Glutamatergic neuron (in vitro differentiated cells): Measurements from ENCODE around the gene RSPO1. TPM values are rescaled to one million over a fixed set of nuclear protein-coding genes. Genes with fewer than 3 reads are reported as not detected.
A peak's percentile ranks its signal among the peaks of the same experiment; 100 is the strongest.

Source experiments
- DNase-seq: peaks from one replicate; pipeline ENCODE4 v3.0.0; 2022
- H3K27ac Mint-ChIP-seq: one replicate; pipeline ENCODE4 v1.8.0; 2020; ENCODE audit warnings: mild to moderate bottlenecking, mixed read lengths, inconsistent platforms; ENCODE audit not compliant: unreplicated experiment
- H3K27me3 Mint-ChIP-seq: one replicate; pipeline ENCODE4 v1.8.0; 2020; ENCODE audit warnings: mild to moderate bottlenecking, moderate library complexity, mixed read lengths, inconsistent platforms; ENCODE audit not compliant: unreplicated experiment
- H3K36me3 Mint-ChIP-seq: one replicate; pipeline ENCODE4 v1.8.0; 2020; ENCODE audit warnings: mild to moderate bottlenecking, mixed read lengths, inconsistent platforms; ENCODE audit not compliant: unreplicated experiment
- H3K4me1 Mint-ChIP-seq: one replicate; pipeline ENCODE4 v1.8.0; 2020; ENCODE audit warnings: mild to moderate bottlenecking, low read depth, mixed read lengths, inconsistent platforms; ENCODE audit not compliant: unreplicated experiment
- H3K4me3 Mint-ChIP-seq: one replicate; pipeline ENCODE4 v1.8.0; 2020; ENCODE audit warnings: mild to moderate bottlenecking, mixed read lengths, inconsistent platforms; ENCODE audit not compliant: unreplicated experiment
- H3K9me3 Mint-ChIP-seq: one replicate; pipeline ENCODE4 v1.8.0; 2020; ENCODE audit warnings: mild to moderate bottlenecking, moderate library complexity, mixed read lengths, inconsistent platforms; ENCODE audit not compliant: unreplicated experiment
- total RNA-seq: library from RNA; stranded (reverse); fragmentation: NEBNext Ultra II Directional; extraction: Animal tissue kit (Norgen Biotek cat#: 25700); gene quantifications from one replicate; pipeline ENCODE4 v1.2.1, GENCODE V29; 2021; ENCODE audit not compliant: unreplicated experiment
- TF ChIP-seq, protein P1 (sequence below): fragments of 200-600 bp; sonication (generic); IDR thresholded peaks from one replicate; pipeline ENCODE4 v1.5.0; 2021; ENCODE audit not compliant: partially characterized antibody, unreplicated experiment

The RSPO1 gene
- total RNA-seq, 1 donor from 2014 or later = not detected

DNA sequence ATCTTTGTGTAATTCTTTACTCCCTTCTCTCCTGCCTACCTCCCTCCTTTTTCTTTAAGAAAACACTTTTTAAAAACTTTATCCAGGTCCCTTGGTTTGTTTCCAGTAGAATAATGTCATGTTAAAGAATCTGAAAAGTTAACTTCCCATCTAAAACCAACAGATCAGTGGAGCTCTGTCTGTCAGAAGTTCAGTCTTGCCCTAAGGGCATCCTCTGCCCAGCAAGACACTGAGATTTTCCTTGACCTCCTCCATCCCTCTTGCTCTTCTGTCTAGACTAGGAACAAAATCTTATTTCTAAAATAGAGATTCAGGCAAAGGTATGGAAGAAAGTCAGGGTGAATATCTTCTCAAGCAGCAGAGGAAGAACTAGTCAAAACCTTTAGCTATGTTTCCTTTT is 33.3 kb downstream of the RSPO1 start:
- Mint-ChIP-seq H3K27me3 (peaks cover 9% of the 10 kb centered on the region), H3K9me3 (no peaks in the 10 kb centered on the region), H3K4me3 (no peak overlapping the region), H3K4me1 (peaks cover 17% of the 10 kb centered on the region), H3K36me3 (no peaks in the 10 kb centered on the region), H3K27ac (no peak overlapping the region)
- TF ChIP-seq, protein P1, sequence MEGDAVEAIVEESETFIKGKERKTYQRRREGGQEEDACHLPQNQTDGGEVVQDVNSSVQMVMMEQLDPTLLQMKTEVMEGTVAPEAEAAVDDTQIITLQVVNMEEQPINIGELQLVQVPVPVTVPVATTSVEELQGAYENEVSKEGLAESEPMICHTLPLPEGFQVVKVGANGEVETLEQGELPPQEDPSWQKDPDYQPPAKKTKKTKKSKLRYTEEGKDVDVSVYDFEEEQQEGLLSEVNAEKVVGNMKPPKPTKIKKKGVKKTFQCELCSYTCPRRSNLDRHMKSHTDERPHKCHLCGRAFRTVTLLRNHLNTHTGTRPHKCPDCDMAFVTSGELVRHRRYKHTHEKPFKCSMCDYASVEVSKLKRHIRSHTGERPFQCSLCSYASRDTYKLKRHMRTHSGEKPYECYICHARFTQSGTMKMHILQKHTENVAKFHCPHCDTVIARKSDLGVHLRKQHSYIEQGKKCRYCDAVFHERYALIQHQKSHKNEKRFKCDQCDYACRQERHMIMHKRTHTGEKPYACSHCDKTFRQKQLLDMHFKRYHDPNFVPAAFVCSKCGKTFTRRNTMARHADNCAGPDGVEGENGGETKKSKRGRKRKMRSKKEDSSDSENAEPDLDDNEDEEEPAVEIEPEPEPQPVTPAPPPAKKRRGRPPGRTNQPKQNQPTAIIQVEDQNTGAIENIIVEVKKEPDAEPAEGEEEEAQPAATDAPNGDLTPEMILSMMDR = no peak
- DNase-seq = no peak

DNA sequence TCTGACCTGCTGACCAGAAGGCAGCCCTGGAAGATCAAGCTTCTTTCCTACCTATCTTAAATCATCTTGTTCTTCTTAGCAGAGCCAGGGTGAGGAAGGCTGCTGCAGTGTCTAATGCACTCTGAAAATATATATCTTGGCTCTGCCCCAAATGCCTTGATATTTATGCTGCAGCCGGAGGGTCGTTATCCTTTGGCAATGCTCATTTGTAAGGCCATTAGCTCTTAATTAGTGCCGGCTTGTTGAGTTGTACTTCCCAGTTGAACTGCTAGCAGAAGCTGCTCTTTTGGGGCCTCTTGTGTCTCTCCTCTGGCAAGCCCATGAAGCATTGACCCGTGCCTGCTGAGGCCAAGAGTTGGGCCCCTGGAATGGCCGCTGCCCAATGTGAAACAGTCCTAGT is 34.8 kb downstream of the RSPO1 start:
- Mint-ChIP-seq H3K4me1 (peaks cover 9% of the 10 kb centered on the region), H3K27me3 (peaks cover 8% of the 10 kb centered on the region), H3K9me3 (no peaks in the 10 kb centered on the region), H3K27ac (no peak overlapping the region), H3K36me3 (no peaks in the 10 kb centered on the region), H3K4me3 (no peak overlapping the region)
- TF ChIP-seq, protein P1 = no peak
- DNase-seq = no peak

GRCh38 chr1:37596182-37596667 is 38.5 kb downstream of the RSPO1 start:
- no peaks in the 10 kb centered on the region for H3K4me1 Mint-ChIP-seq
- H3K27me3 Mint-ChIP-seq = peaks cover 4% of the 10 kb centered on the region
- no peaks in the 10 kb centered on the region for H3K36me3 Mint-ChIP-seq
- no peak for DNase-seq
- TF ChIP-seq, protein P1 = no peak
- no peaks in the 10 kb centered on the region for H3K9me3 Mint-ChIP-seq
- peak overlapping the region; percentile 97 for H3K4me3 Mint-ChIP-seq
- no peak overlapping the region for H3K27ac Mint-ChIP-seq

GRCh38 chr1:37595440-37596181 is 39.1 kb downstream of the RSPO1 start, which contains the start of gene GNL2:
GNL2 (minus strand) TSS chr1:37595937; CDS start chr1:37595822, 115 bp downstream.
- H3K27me3 Mint-ChIP-seq = peaks cover 4% of the 10 kb centered on the region
- TF ChIP-seq, protein P1 = no peak
- peak within 1 kb of the TSS; percentile 59 for H3K27ac Mint-ChIP-seq
- H3K9me3 Mint-ChIP-seq = no peaks in the 10 kb centered on the region
- H3K4me3 Mint-ChIP-seq = peak within 1 kb of the TSS; percentile 97
- H3K4me1 Mint-ChIP-seq = no peaks in the 10 kb centered on the region
- H3K36me3 Mint-ChIP-seq = no peaks in the 10 kb centered on the region
- peak; percentile 98 for DNase-seq

DNA sequence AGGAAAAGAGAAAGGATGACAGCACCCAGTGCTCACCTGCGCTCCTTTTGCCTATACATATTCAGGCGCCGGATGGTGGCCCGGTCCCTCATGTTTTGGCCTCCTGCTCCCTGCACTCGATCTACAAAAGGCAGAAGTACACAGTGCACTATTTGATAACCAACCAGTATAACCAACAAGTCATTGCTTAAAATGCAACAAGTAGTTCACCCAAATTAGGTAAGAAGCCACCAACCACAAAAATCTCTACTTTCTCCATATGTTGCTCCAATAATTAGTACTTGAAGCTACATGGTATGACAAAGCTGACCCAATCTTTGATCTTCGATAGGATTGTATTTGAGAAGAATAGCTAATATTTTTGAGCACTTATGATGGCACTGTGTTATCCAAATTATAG is 41.0 kb downstream of the RSPO1 start:
- no peak overlapping the region for H3K27ac Mint-ChIP-seq
- H3K4me1 Mint-ChIP-seq = no peaks in the 10 kb centered on the region
- no peaks in the 10 kb centered on the region for H3K27me3 Mint-ChIP-seq
- H3K9me3 Mint-ChIP-seq = no peaks in the 10 kb centered on the region
- TF ChIP-seq, protein P1 = no peak
- no peaks in the 10 kb centered on the region for H3K36me3 Mint-ChIP-seq
- H3K4me3 Mint-ChIP-seq = no peak overlapping the region
- DNase-seq = no peak
